GM19043 (cell line): Measurements from ENCODE around the gene BEST2.
A peak's percentile ranks its signal among the peaks of the same experiment; 100 is the strongest.

Source experiments
- ATAC-seq: cut with Tn5 transposase; IDR thresholded peaks from one replicate; pipeline ENCODE4 v1.9.1; 2021; ENCODE audit warnings: low read depth; ENCODE audit not compliant: unreplicated experiment

The BEST2 gene

GRCh38 chr19:12785431-12786031, 33.9 kb downstream of the BEST2 start:
- ATAC-seq = no peak

- no peak for ATAC-seq
These were observed 34.7 kb downstream of the BEST2 start for GRCh38 chr19:12786141-12786870.

GRCh38 chr19:12786952-12787351, 35.4 kb downstream of the BEST2 start:
- ATAC-seq = no peak

DNA sequence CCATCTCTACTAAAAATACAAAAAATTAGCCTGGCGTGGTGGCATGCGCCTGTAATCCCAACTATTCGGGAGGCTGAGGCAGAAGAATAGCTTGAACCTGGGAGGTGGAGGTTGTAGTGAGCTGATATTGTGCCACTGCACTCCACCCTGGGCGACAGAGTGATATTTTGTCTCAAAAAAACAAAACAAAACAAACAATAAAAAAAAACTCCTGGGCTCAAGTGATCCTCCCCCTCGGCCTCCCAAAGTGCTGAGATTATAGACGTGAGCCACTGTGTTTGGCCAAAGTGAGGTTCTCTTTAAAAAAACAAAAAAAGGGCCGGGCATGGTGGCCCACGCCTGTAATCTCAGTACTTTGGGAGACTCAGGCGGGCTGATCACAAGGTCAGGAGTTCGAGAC, 35.9 kb downstream of the BEST2 start:
- no peak for ATAC-seq

- no peak for ATAC-seq
These were observed 36.6 kb downstream of the BEST2 start for GRCh38 chr19:12788042-12788681.

DNA sequence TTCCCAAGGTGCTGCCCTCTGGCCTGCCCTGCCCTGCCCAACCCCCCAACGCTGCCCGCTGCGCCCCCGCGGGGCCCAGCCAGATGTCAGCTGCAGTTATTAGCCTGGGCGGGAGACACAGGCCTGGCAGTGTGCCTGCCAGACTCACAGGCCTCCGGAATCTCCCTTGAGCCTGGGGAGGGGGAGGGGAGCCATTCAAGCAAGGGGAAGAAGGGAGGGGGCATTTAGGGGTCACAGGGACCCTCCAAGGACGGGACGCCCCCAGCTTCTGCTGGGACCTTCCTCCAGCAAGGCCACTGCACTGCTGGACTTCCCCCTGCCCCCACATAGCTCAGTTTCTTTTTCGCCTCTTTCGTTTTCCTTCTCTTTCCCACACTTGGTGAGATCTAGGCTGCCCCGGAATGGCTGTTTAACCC, 37.1 kb downstream of the BEST2 start:
- no peak for ATAC-seq

DNA sequence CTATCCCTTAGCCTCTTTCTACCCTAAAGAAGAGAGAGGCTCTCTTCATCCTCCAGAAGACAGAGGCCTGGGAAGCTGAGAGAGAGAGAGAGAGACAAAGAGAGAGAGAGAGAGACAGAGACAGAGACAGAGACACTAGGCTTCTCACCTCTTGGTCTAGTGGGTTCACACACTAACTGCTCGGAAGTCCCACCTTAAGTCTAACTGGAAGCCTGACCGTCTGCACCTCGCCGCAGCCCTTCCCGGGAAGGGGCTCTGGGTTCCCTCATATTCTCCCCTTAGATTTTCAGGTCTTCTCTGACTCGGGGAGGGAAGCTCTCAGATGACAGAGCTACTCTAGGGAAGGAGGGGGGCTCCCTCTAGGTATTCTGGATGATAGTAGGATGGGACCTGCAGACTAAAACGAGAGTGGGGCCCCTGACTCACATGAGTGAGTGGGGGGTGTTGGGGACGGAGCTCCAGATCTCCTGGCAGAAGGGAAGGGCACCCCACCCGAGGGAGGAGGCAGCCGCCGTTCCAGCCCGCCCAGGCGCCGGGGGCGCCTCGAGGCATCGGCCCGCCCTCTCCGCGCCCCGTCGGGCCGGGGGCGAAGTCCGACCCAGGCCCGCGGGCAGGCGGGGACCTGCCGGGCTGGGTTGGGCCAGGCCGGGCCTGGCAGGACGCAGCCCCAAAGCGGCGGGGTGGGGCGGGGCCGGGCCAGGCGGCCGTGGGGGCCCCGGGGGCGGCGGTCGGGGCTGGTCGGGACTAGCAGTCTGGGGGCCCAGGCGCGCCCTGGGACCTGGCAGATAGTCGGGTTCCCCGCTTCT, 37.7 kb downstream of the BEST2 start:
- ATAC-seq = peak; percentile 1

DNA sequence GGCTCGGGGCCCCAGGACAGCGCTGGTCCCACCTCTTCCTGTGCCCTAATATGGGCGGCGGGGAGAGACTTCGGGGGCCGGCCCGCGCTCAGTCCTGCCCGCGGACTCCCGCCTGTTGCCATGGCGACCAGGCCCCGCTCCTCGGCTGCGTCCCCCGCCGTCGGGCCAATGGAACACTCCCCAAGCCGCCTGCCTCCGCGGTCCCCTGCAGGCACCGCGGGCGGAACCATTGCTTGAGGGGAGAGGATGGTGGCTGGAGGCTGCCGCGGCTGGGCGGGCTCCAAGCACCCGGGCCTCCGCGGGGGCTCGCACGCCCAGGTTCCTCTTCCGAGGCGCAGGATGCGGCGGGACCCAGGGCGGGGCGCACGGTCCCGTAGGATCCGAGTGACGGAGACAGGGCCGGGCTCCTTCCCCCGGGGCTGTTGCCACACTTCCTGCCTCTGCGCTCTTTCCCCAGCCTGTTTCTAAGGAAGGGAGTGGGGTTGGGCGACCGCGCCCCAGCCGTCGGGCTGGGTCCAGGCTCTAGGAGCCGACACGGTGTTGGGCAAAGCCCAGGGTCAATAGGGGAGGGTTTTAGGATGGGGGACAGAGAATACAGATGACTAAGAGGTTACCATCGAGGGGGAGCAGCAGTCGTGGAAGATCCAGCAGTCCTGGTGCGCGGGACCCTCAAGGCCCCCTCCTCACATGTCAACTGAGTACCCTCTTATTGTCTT, 38.5 kb downstream of the BEST2 start:
- peak; percentile 44 for ATAC-seq

GRCh38 chr19:12790628-12791344, 39.2 kb downstream of the BEST2 start:
- ATAC-seq = no peak

DNA sequence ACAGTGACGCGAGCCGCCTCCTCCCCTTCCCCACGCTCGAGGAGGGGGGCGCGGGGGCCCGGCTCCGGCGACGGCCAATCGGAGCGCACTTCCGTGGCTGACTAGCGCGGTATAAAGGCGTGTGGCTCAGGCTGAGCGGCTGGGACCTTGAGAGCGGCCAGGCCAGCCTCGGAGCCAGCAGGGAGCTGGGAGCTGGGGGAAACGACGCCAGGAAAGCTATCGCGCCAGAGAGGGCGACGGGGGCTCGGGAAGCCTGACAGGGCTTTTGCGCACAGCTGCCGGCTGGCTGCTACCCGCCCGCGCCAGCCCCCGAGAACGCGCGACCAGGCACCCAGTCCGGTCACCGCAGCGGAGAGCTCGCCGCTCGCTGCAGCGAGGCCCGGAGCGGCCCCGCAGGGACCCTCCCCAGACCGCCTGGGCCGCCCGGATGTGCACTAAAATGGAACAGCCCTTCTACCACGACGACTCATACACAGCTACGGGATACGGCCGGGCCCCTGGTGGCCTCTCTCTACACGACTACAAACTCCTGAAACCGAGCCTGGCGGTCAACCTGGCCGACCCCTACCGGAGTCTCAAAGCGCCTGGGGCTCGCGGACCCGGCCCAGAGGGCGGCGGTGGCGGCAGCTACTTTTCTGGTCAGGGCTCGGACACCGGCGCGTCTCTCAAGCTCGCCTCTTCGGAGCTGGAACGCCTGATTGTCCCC, 39.9 kb downstream of the BEST2 start, which contains the start of gene JUNB:
Gene JUNB (plus strand): TSS at position 142 of the 706 bp plus-strand sequence. CDS start 286 bp downstream, at position 428.
- ATAC-seq = no peak

DNA sequence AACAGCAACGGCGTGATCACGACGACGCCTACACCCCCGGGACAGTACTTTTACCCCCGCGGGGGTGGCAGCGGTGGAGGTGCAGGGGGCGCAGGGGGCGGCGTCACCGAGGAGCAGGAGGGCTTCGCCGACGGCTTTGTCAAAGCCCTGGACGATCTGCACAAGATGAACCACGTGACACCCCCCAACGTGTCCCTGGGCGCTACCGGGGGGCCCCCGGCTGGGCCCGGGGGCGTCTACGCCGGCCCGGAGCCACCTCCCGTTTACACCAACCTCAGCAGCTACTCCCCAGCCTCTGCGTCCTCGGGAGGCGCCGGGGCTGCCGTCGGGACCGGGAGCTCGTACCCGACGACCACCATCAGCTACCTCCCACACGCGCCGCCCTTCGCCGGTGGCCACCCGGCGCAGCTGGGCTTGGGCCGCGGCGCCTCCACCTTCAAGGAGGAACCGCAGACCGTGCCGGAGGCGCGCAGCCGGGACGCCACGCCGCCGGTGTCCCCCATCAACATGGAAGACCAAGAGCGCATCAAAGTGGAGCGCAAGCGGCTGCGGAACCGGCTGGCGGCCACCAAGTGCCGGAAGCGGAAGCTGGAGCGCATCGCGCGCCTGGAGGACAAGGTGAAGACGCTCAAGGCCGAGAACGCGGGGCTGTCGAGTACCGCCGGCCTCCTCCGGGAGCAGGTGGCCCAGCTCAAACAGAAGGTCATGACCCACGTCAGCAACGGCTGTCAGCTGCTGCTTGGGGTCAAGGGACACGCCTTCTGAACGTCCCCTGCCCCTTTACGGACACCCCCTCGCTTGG, 40.7 kb downstream of the BEST2 start:
- ATAC-seq = no peak

- ATAC-seq = no peak
These were observed 41.3 kb downstream of the BEST2 start for GRCh38 chr19:12792853-12793289.

DNA sequence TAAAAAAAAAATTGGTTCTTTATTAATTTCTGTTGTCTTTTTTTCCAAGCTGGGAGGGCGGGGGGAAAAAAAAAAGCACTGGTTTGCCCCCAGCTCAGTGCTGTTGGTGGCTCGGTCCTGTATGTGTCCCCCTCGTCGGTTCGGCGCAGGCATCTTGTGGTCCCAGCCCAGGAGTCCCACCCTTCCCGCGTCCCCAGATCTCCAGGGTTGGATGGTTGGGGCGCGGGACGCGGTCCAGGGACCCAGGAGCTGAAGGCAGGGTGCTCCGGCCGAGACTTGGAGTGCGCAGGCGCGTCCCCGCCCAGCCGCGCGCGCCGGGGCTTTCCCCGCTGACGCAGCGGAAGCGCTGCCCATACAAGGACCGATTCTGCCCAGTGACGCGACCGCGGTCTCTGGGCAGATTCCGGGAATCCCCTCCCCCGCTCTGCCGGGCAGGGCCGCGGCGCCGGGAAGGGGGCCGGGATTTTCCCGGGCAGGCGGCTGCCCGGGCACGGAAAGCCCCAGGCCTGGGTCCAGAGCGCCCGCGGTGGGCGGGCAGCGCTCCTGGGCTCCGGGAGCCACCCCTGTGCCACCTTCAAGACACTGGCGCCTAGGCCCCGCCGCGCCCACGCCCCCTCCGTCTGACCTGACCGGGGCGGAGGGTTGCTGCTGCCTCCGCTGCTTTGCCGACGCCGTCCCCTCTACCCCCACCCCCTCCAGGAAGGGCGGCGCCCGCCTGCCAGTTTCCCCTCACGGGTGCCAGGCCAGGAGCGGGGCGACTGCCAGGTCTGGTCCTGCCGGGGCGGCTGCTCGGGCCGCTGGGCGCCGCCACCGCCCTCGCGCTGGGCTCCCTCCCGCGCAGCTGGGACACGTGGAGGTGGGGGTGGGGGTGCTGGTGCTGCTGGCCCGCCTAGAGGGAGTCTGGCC, 42.0 kb downstream of the BEST2 start:
- no peak for ATAC-seq

- no peak for ATAC-seq
These were observed 42.8 kb downstream of the BEST2 start for GRCh38 chr19:12794196-12794941.

- no peak for ATAC-seq
These were observed 43.4 kb downstream of the BEST2 start for GRCh38 chr19:12794971-12795381.
